Measurements from ENCODE around the gene SF3B6.

SF3B6 gene

GRCh38 chr2:24082787-24083566, 6.9 kb upstream of the SF3B6 start:
- in situ Hi-C loops (cut with MboI; ENCODE audit: low sequenced_read_pairs, unreplicated experiment): no loop called here
- TF ChIP-seq, protein P1, sequence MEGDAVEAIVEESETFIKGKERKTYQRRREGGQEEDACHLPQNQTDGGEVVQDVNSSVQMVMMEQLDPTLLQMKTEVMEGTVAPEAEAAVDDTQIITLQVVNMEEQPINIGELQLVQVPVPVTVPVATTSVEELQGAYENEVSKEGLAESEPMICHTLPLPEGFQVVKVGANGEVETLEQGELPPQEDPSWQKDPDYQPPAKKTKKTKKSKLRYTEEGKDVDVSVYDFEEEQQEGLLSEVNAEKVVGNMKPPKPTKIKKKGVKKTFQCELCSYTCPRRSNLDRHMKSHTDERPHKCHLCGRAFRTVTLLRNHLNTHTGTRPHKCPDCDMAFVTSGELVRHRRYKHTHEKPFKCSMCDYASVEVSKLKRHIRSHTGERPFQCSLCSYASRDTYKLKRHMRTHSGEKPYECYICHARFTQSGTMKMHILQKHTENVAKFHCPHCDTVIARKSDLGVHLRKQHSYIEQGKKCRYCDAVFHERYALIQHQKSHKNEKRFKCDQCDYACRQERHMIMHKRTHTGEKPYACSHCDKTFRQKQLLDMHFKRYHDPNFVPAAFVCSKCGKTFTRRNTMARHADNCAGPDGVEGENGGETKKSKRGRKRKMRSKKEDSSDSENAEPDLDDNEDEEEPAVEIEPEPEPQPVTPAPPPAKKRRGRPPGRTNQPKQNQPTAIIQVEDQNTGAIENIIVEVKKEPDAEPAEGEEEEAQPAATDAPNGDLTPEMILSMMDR (IDR thresholded peaks at IDR 0.05; ENCODE audit: borderline replicate concordance, control extremely low read depth, extremely low read depth, insufficient read depth, missing control alignments): no peak
- DNase-seq (ENCODE audit: low spot score): no peak

DNA sequence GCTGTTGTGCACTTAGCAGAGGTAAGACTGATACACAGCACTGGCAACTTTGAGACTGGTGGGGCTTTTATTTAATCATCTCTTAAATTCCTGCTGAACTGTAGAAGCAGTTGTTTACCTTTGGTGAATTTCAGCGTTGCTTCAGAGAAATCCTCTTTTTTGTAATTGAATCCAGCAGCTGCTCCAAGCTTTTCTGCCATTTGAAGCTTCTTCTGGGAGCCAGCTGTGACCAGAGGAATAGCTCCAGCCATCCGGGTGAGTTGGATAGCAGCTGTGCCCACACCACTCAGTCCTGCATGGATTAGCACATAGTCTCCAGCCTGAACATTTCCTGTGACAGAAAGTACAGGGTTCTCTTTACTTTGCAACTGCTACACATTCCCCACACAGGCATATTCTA, 4.6 kb upstream of the SF3B6 start:
- in situ Hi-C loops (cut with MboI; ENCODE audit: low sequenced_read_pairs, unreplicated experiment): no loop called here
- TF ChIP-seq, protein P1 (IDR thresholded peaks at IDR 0.05; ENCODE audit: borderline replicate concordance, control extremely low read depth, extremely low read depth, insufficient read depth, missing control alignments): no peak
- no peak for DNase-seq (ENCODE audit: low spot score)

GRCh38 chr2:24077879-24078278, 1.8 kb upstream of the SF3B6 start:
- no peak for DNase-seq (ENCODE audit: low spot score)
- TF ChIP-seq, protein P1 (IDR thresholded peaks at IDR 0.05; ENCODE audit: borderline replicate concordance, control extremely low read depth, extremely low read depth, insufficient read depth, missing control alignments): no peak
- in situ Hi-C loops (cut with MboI; ENCODE audit: low sequenced_read_pairs, unreplicated experiment): no loop called here

GRCh38 chr2:24077535-24077877, 1.4 kb upstream of the SF3B6 start:
- DNase-seq (ENCODE audit: low spot score): no peak
- in situ Hi-C loops (cut with MboI; ENCODE audit: low sequenced_read_pairs, unreplicated experiment): no loop called here
- TF ChIP-seq, protein P1 (IDR thresholded peaks at IDR 0.05; ENCODE audit: borderline replicate concordance, control extremely low read depth, extremely low read depth, insufficient read depth, missing control alignments): no peak

DNA sequence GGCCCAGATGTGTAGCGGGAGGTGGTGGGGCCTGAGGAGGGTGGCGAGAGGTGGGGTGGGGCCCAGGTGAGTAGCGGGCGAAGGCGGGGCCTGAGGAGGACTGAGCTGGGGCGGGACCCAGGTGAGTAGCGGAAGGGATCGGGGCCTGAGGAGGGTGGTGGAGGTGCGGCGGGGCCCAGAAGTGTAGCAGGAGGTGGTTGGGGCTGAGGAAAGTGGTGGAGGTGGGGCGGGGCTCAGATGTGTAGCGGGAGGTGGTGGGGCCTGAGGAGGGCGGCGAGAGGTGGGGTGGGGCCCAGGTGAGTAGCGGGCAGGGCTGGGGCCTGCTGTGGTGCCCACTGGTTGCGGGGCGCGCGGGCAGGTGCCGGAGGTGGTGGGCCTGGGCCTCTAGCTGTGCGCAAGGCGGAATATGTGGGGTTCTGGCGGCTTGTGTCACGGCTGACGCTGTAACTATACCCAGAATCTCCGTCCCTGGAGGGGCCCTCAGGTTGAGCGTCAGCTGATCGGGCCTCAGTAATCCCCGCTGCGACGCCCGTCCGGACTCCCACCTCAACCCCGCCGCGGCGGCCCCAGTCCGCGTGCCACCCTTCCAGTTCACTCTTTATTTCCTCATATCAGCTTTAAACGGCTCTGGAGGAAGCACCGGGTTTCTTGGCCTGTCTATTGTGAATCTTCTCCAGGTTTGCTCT, 866 bp upstream of the SF3B6 start:
- DNase-seq (ENCODE audit: low spot score): no peak
- TF ChIP-seq, protein P1 (IDR thresholded peaks at IDR 0.05; ENCODE audit: borderline replicate concordance, control extremely low read depth, extremely low read depth, insufficient read depth, missing control alignments): no peak
- in situ Hi-C loops (cut with MboI; ENCODE audit: low sequenced_read_pairs, unreplicated experiment): no loop called here

- DNase-seq (ENCODE audit: low spot score): no peak
- TF ChIP-seq, protein P1 (IDR thresholded peaks at IDR 0.05; ENCODE audit: borderline replicate concordance, control extremely low read depth, extremely low read depth, insufficient read depth, missing control alignments): no peak
- in situ Hi-C loops (cut with MboI; ENCODE audit: low sequenced_read_pairs, unreplicated experiment): no loop called here
Measured at GRCh38 chr2:24075259-24075658, 867 bp downstream of the SF3B6 start.

All from GM13976 (cell line).